Sigmoid colon (tissue), 4 donors: ENCODE results near the gene GRID2.

ENCODE experiments used
- CTCF ChIP-seq, 4 experiments: fragments of 450-650 bp in 3 of 4; fragments of 200-600 bp in 1 of 4; IDR thresholded peaks; one replicate each; pipeline ENCODE4 v1.5.1; 2016 to 2019; ENCODE audit warnings: antibody characterized with exemption in 4 of 4, mild to moderate bottlenecking in 3 of 4, moderate library complexity in 2 of 4
- EP300 ChIP-seq, 4 donors: sonication (generic); formaldehyde crosslinking; IDR thresholded peaks; one replicate each; pipeline ENCODE4 v1.6.1; 2017; ENCODE audit warnings: antibody characterized with exemption in 4 of 4
- POLR2A ChIP-seq, 2 donors: fragments of 450-650 bp; IDR thresholded peaks; one replicate each; pipeline ENCODE4 v1.6.1; 2016; ENCODE audit warnings: antibody characterized with exemption in 2 of 2, mild to moderate bottlenecking in 2 of 2, moderate library complexity in 2 of 2

- no peak for TF ChIP-seq CTCF (IDR thresholded peaks at IDR 0.05)
- no peak for TF ChIP-seq EP300 (IDR thresholded peaks at IDR 0.05)
- no peak for TF ChIP-seq POLR2A (IDR thresholded peaks at IDR 0.05)
Observed at GRCh38 chr4:92461732-92462131, 158.0 kb downstream of the GRID2 start.
